NT2/D1 (cell line): ENCODE results near the gene KLK6.

Source experiments
- YY1 ChIP-seq: IDR thresholded peaks from 2 replicates; pipeline ENCODE4 v1.6.1; 2011; ENCODE audit not compliant: insufficient read length, insufficient read depth
- ZNF274 ChIP-seq: IDR thresholded peaks from 2 replicates; pipeline ENCODE4 v1.6.1; 2011; ENCODE audit warnings: mild to moderate bottlenecking, low read depth, low read length

DNA sequence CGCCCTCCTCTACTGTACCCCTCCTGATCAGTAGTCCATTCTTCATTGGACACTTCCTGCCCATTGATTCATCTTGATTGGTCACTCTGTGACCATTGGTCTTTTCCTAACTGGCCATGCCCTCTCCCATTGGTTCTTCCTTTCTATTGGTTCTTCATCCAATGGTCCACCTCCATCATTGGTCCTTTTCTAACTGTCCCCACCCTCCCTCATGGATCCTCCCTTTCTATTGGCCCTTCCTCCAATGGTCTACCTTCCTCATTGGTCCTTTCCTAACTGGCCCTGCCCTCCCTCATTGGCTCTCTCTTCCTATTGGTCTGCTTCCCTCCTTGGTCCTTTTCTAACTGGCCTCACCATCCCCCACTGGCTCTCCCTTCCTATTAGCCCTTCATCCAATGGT lies 7.1 kb downstream of the KLK6 start:
- TF ChIP-seq ZNF274 (no peak), YY1 (no peak)
